PC-3 (cell line): ENCODE measurements around the gene MARF1. TPM values are rescaled to one million over a fixed set of nuclear protein-coding genes. Genes with fewer than 3 reads are reported as not detected.
A peak's percentile ranks its signal among the peaks of the same experiment; 100 is the strongest.

Source experiments
- ATAC-seq: fragments of 200-7000 bp; cut with Tn5 transposase; 2 replicates; pipeline ENCODE4 v1.9.1; 2020; ENCODE audit warnings: mild to moderate bottlenecking, moderate library complexity
- BruUV-seq: library from RNA; stranded (reverse); fragments of 400-500 nt; replicated peaks from 2 replicates; lab custom pipeline; 2021; lab: Mats Ljungman, UMichigan
- CTCF ChIA-PET: fragments of 300-600 bp; sonication (Branson Sonifier 250); formaldehyde crosslinking; loops from one replicate; lab custom pipeline; 2022; ENCODE audit warnings: antibody characterized with exemption; lab: Charles Lee
- POLR2A ChIA-PET: fragments of 300-600 bp; sonication (Branson Sonifier 250); formaldehyde crosslinking; loops from one replicate; lab custom pipeline; 2022; ENCODE audit warnings: antibody characterized with exemption; ENCODE audit not compliant: unreplicated experiment; lab: Charles Lee
- DNase-seq: peaks from one replicate; pipeline ENCODE4 v3.0.0-alpha.2; 2015
- H2AFZ ChIP-seq: fragments of 300-600 bp; sonication (generic); 2 replicates; pipeline ENCODE4 v1.6.0; 2016; ENCODE audit warnings: antibody characterized with exemption, low read length
- H3F3A ChIP-seq: fragments of 300-600 bp; sonication (generic); one replicate; pipeline ENCODE4 v1.6.0; 2017; ENCODE audit warnings: antibody characterized with exemption, low read length, control low read depth, mild to moderate bottlenecking; ENCODE audit not compliant: unreplicated experiment
- H3K27ac ChIP-seq: fragments of 300-600 bp; sonication (generic); 2 replicates; pipeline ENCODE4 v1.5.1; 2016; ENCODE audit warnings: mild to moderate bottlenecking, low read length
- H3K27me3 ChIP-seq: fragments of 300-600 bp; sonication (generic); 2 replicates; pipeline ENCODE4 v1.6.1; 2016; ENCODE audit warnings: low read length, mixed read lengths
- H3K36me3 ChIP-seq: fragments of 300-600 bp; sonication (generic); 2 replicates; pipeline ENCODE4 v1.6.1; 2016; ENCODE audit warnings: low read depth, mixed run types, low read length, mixed read lengths
- H3K4me1 ChIP-seq: fragments of 300-600 bp; sonication (generic); 2 replicates; pipeline ENCODE4 v1.5.1; 2016; ENCODE audit warnings: low read length; ENCODE audit not compliant: insufficient read depth
- H3K4me2 ChIP-seq: fragments of 300-600 bp; sonication (generic); 2 replicates; pipeline ENCODE4 v1.6.0; 2016; ENCODE audit warnings: low read length
- H3K4me3 ChIP-seq: fragments of 300-600 bp; sonication (generic); 2 replicates; pipeline ENCODE4 v1.5.1; 2016; ENCODE audit warnings: mild to moderate bottlenecking, low read length, mixed read lengths
- H3K79me2 ChIP-seq: fragments of 300-600 bp; sonication (generic); 2 replicates; pipeline ENCODE4 v1.6.1; 2017; ENCODE audit warnings: low read length, mixed read lengths
- H3K9ac ChIP-seq: fragments of 300-600 bp; sonication (generic); 2 replicates; pipeline ENCODE4 v1.6.0; 2016; ENCODE audit warnings: mild to moderate bottlenecking, low read length
- H3K9me2 ChIP-seq: fragments of 300-600 bp; sonication (generic); replicated peaks from 2 replicates; pipeline ENCODE4 v1.6.1; 2016; ENCODE audit warnings: mixed run types, low read length, mixed read lengths
- H3K9me3 ChIP-seq: fragments of 300-600 bp; sonication (generic); 2 replicates; pipeline ENCODE4 v1.6.1; 2016; ENCODE audit warnings: low read length, mixed read lengths
- H4K20me1 ChIP-seq: fragments of 300-600 bp; sonication (generic); 2 replicates; pipeline ENCODE4 v1.6.1; 2016; ENCODE audit warnings: low read length, mixed read lengths
- CTCF ChIP-seq: fragments of 300-600 bp; sonication (generic); conservative IDR thresholded peaks from 2 replicates; pipeline ENCODE4 v1.5.1; 2017; ENCODE audit warnings: antibody characterized with exemption, low read depth, mild to moderate bottlenecking, low read length
- EZH2 ChIP-seq: fragments of 300-600 bp; sonication (generic); IDR thresholded peaks from one replicate; pipeline ENCODE4 v1.6.1; 2017; ENCODE audit warnings: antibody characterized with exemption, mild to moderate bottlenecking, low read length; ENCODE audit not compliant: unreplicated experiment
- EZH2phosphoT487 ChIP-seq: fragments of 300-600 bp; sonication (generic); IDR thresholded peaks from 2 replicates; pipeline ENCODE4 v1.6.1; 2018; ENCODE audit warnings: mild to moderate bottlenecking, antibody characterized with exemption, low read length, borderline replicate concordance
- intact Hi-C: fragments of 100-400 bp; cut with micrococcal nuclease; formaldehyde crosslinking; loops from 2 replicates; pipeline ENCODE4 v1.9.0; 2023
- total RNA-seq: library from RNA; depleted of rRNA; stranded (reverse); fragments of >200 nt; gene quantifications from 2 replicates; pipeline ENCODE4 v1.2.3, GENCODE V29; 2014

Gene MARF1
- total RNA-seq, 1 experiment from 2014 or later = 6.7 TPM

GRCh38 chr16:15610369-15610871 is 32.5 kb downstream of the MARF1 start:
- Histone ChIP-seq H4K20me1 (no peaks in the 10 kb centered on the region), H3K4me2 (no peak overlapping the region), H3K9ac (no peak overlapping the region), H3F3A (no peaks in the 10 kb centered on the region), H3K4me3 (no peak overlapping the region), H3K9me2 (no peaks in the 10 kb centered on the region), H3K27me3 (no peaks in the 10 kb centered on the region), H2AFZ (no peak overlapping the region), H3K4me1 (peaks cover 12% of the 10 kb centered on the region), H3K36me3 (peaks cover 7% of the 10 kb centered on the region; the same call in 1 of the 2 replicates), H3K27ac (no peak overlapping the region), H3K9me3 (no peaks in the 10 kb centered on the region), H3K79me2 (no peaks in the 10 kb centered on the region)
- CTCF ChIA-PET = no interaction called here
- no TSS peak for BruUV-seq
- POLR2A ChIA-PET = no interaction called here
- peak; percentile 32 for DNase-seq
- ATAC-seq = peak; percentile 38
- no peak for TF ChIP-seq EZH2
- TF ChIP-seq CTCF = no peak
- TF ChIP-seq EZH2phosphoT487 = no peak
- intact Hi-C loops = no loop called here

GRCh38 chr16:15609286-15609649 is 33.7 kb downstream of the MARF1 start:
- Histone ChIP-seq H3K36me3 (peaks cover 7% of the 10 kb centered on the region; the same call in 1 of the 2 replicates), H2AFZ (no peak overlapping the region), H3K27ac (no peak overlapping the region), H3K4me2 (no peak overlapping the region), H4K20me1 (no peaks in the 10 kb centered on the region), H3K9me2 (no peaks in the 10 kb centered on the region), H3K27me3 (no peaks in the 10 kb centered on the region), H3K4me1 (peaks cover 12% of the 10 kb centered on the region), H3K9me3 (no peaks in the 10 kb centered on the region), H3K4me3 (no peak overlapping the region), H3K79me2 (no peaks in the 10 kb centered on the region), H3K9ac (no peak overlapping the region), H3F3A (no peaks in the 10 kb centered on the region)
- POLR2A ChIA-PET = no interaction called here
- BruUV-seq = no TSS peak
- DNase-seq (no peak), ATAC-seq (no peak)
- CTCF ChIA-PET = no interaction called here
- TF ChIP-seq CTCF (no peak), EZH2 (no peak), EZH2phosphoT487 (no peak)
- intact Hi-C loops = no loop called here

- DNase-seq (no peak), ATAC-seq (no peak)
- Histone ChIP-seq H3K4me2 (no peak overlapping the region), H3K4me1 (peaks cover 7% of the 10 kb centered on the region), H3K79me2 (no peaks in the 10 kb centered on the region), H3K9me3 (no peaks in the 10 kb centered on the region), H3K9ac (no peak overlapping the region), H3K36me3 (peaks cover 7% of the 10 kb centered on the region; the same call in 1 of the 2 replicates), H3F3A (no peaks in the 10 kb centered on the region), H3K27ac (no peak overlapping the region), H3K4me3 (no peak overlapping the region), H2AFZ (no peak overlapping the region), H4K20me1 (no peaks in the 10 kb centered on the region), H3K27me3 (no peaks in the 10 kb centered on the region), H3K9me2 (no peaks in the 10 kb centered on the region)
- TF ChIP-seq EZH2phosphoT487 (no peak), CTCF (no peak)
- CTCF ChIA-PET = interaction anchor here (0.5 kb wide), 1 partner anchor 109 kb away, joined by 3 read pairs; no protein-coding TSS in a partner anchor
- intact Hi-C loops = no loop called here
- no TSS peak for BruUV-seq
- POLR2A ChIA-PET = no interaction called here
Observed at GRCh38 chr16:15608398-15609285, 34.3 kb downstream of the MARF1 start.
